ENCODE measurements around the gene SH3D19.

The SH3D19 gene

GRCh38 chr4:151105454-151106032 lies 219.9 kb downstream of the SH3D19 start:
- no peak overlapping the region for H3K4ac ChIP-seq (ENCODE audit: low read depth, low read length)
- no peak overlapping the region for H3K27ac ChIP-seq (ENCODE audit: low read depth, low read length)
- no peak overlapping the region for H3K4me2 ChIP-seq (ENCODE audit: low read length)
- H3K27me3 ChIP-seq (ENCODE audit: insufficient read depth, low read length) = no peaks in the 10 kb centered on the region
- peaks cover under 1% of the 10 kb centered on the region for H3K79me2 ChIP-seq (ENCODE audit: control insufficient read depth, insufficient read depth, low read length, poor library complexity)
- H2AK5ac ChIP-seq (ENCODE audit: low read length) = no peak overlapping the region
- H3K9me3 ChIP-seq (ENCODE audit: insufficient read depth, low read depth, low read length) = peaks cover 2% of the 10 kb centered on the region
- H2BK5ac ChIP-seq (ENCODE audit: low read depth, low read length, poor library complexity) = no peak overlapping the region
- no peak overlapping the region for H2BK12ac ChIP-seq (ENCODE audit: low read length)
- H4K91ac ChIP-seq (ENCODE audit: low read depth, low read length) = no peak overlapping the region
- peak overlapping the region; percentile 23 for H4K8ac ChIP-seq (ENCODE audit: low read depth, low read length)
- no peaks in the 10 kb centered on the region for H3K4me1 ChIP-seq (ENCODE audit: control insufficient read depth in 1 of 2, insufficient read depth in 2 of 2, low read length in 2 of 2)
- WGBS (ENCODE audit: extremely low coverage, insufficient coverage, insufficient read length) = no CpG with 5 or more reads among the region's 5 CpGs
- H3K18ac ChIP-seq (ENCODE audit: low read length) = no peak overlapping the region
- peak overlapping the region; percentile 51 for H4K12ac ChIP-seq (ENCODE audit: low read depth, low read length)
- H3K23ac ChIP-seq (ENCODE audit: low read length) = no peak overlapping the region
- peaks cover 28 to 43% of the 10 kb centered on the region in 2 experiments for H3K36me3 ChIP-seq (ENCODE audit: control insufficient read depth in 1 of 2, insufficient read depth in 2 of 2, low read length in 2 of 2)
- no peak overlapping the region for H2AFZ ChIP-seq (ENCODE audit: insufficient read depth, low read length, poor library complexity)
- H3K9ac ChIP-seq (ENCODE audit: low read length) = no peak overlapping the region
- no peak overlapping the region for H3K4me3 ChIP-seq (ENCODE audit: low read depth, low read length)
- H3K79me1 ChIP-seq (ENCODE audit: low read length) = no peaks in the 10 kb centered on the region
- no peak overlapping the region for H3K14ac ChIP-seq (ENCODE audit: low read length)
- no peak for DNase-seq
- no peak overlapping the region for H2BK120ac ChIP-seq (ENCODE audit: insufficient read depth, low read length, poor library complexity)

GRCh38 chr4:151104621-151105020 lies 220.8 kb downstream of the SH3D19 start:
- no peak overlapping the region for H3K4me2 ChIP-seq (ENCODE audit: low read length)
- H2BK120ac ChIP-seq (ENCODE audit: insufficient read depth, low read length, poor library complexity) = no peak overlapping the region
- H3K27ac ChIP-seq (ENCODE audit: low read depth, low read length) = no peak overlapping the region
- peaks cover 26 to 40% of the 10 kb centered on the region in 2 experiments for H3K36me3 ChIP-seq (ENCODE audit: control insufficient read depth in 1 of 2, insufficient read depth in 2 of 2, low read length in 2 of 2)
- H4K8ac ChIP-seq (ENCODE audit: low read depth, low read length) = no peak overlapping the region
- no peak overlapping the region for H4K91ac ChIP-seq (ENCODE audit: low read depth, low read length)
- H2AK5ac ChIP-seq (ENCODE audit: low read length) = no peak overlapping the region
- no CpG with 5 or more reads among the region's 1 CpG for WGBS (ENCODE audit: extremely low coverage, insufficient coverage, insufficient read length)
- no peak overlapping the region for H2BK5ac ChIP-seq (ENCODE audit: low read depth, low read length, poor library complexity)
- no peaks in the 10 kb centered on the region for H3K27me3 ChIP-seq (ENCODE audit: insufficient read depth, low read length)
- no peaks in the 10 kb centered on the region for H3K4me1 ChIP-seq (ENCODE audit: control insufficient read depth in 1 of 2, insufficient read depth in 2 of 2, low read length in 2 of 2)
- no peak overlapping the region for H3K4me3 ChIP-seq (ENCODE audit: low read depth, low read length)
- no peak overlapping the region for H3K18ac ChIP-seq (ENCODE audit: low read length)
- H3K79me2 ChIP-seq (ENCODE audit: control insufficient read depth, insufficient read depth, low read length, poor library complexity) = peaks cover 7% of the 10 kb centered on the region
- no peak overlapping the region for H3K4ac ChIP-seq (ENCODE audit: low read depth, low read length)
- H3K9ac ChIP-seq (ENCODE audit: low read length) = no peak overlapping the region
- no peak overlapping the region for H4K12ac ChIP-seq (ENCODE audit: low read depth, low read length)
- H3K14ac ChIP-seq (ENCODE audit: low read length) = no peak overlapping the region
- H3K23ac ChIP-seq (ENCODE audit: low read length) = no peak overlapping the region
- DNase-seq = no peak
- no peak overlapping the region for H2AFZ ChIP-seq (ENCODE audit: insufficient read depth, low read length, poor library complexity)
- no peak overlapping the region for H2BK12ac ChIP-seq (ENCODE audit: low read length)
- H3K79me1 ChIP-seq (ENCODE audit: low read length) = peaks cover 5% of the 10 kb centered on the region
- no peaks in the 10 kb centered on the region for H3K9me3 ChIP-seq (ENCODE audit: insufficient read depth, low read depth, low read length)

- no peak overlapping the region for H2AFZ ChIP-seq (ENCODE audit: insufficient read depth, low read length, poor library complexity)
- no peak overlapping the region for H3K18ac ChIP-seq (ENCODE audit: low read length)
- no peaks in the 10 kb centered on the region for H3K4me1 ChIP-seq (ENCODE audit: control insufficient read depth in 1 of 2, insufficient read depth in 2 of 2, low read length in 2 of 2)
- H3K36me3 ChIP-seq (ENCODE audit: control insufficient read depth in 1 of 2, insufficient read depth in 2 of 2, low read length in 2 of 2) = peaks cover 22 to 40% of the 10 kb centered on the region in 2 experiments
- H3K14ac ChIP-seq (ENCODE audit: low read length) = no peak overlapping the region
- H2BK12ac ChIP-seq (ENCODE audit: low read length) = no peak overlapping the region
- H3K23ac ChIP-seq (ENCODE audit: low read length) = no peak overlapping the region
- H3K9ac ChIP-seq (ENCODE audit: low read length) = no peak overlapping the region
- no peak overlapping the region for H3K4me2 ChIP-seq (ENCODE audit: low read length)
- H3K4me3 ChIP-seq (ENCODE audit: low read depth, low read length) = no peak overlapping the region
- H4K91ac ChIP-seq (ENCODE audit: low read depth, low read length) = no peak overlapping the region
- H2AK5ac ChIP-seq (ENCODE audit: low read length) = no peak overlapping the region
- H3K27ac ChIP-seq (ENCODE audit: low read depth, low read length) = no peak overlapping the region
- peaks cover 9% of the 10 kb centered on the region for H3K79me1 ChIP-seq (ENCODE audit: low read length)
- H3K79me2 ChIP-seq (ENCODE audit: control insufficient read depth, insufficient read depth, low read length, poor library complexity) = peaks cover 8% of the 10 kb centered on the region
- no peak overlapping the region for H4K12ac ChIP-seq (ENCODE audit: low read depth, low read length)
- no peak overlapping the region for H2BK5ac ChIP-seq (ENCODE audit: low read depth, low read length, poor library complexity)
- no peak overlapping the region for H4K8ac ChIP-seq (ENCODE audit: low read depth, low read length)
- no peaks in the 10 kb centered on the region for H3K27me3 ChIP-seq (ENCODE audit: insufficient read depth, low read length)
- H3K9me3 ChIP-seq (ENCODE audit: insufficient read depth, low read depth, low read length) = no peaks in the 10 kb centered on the region
- H2BK120ac ChIP-seq (ENCODE audit: insufficient read depth, low read length, poor library complexity) = no peak overlapping the region
- DNase-seq = no peak
- H3K4ac ChIP-seq (ENCODE audit: low read depth, low read length) = no peak overlapping the region
- no CpG with 5 or more reads among the region's 2 CpGs for WGBS (ENCODE audit: extremely low coverage, insufficient coverage, insufficient read length)
Measured at GRCh38 chr4:151103758-151104157, 221.6 kb downstream of the SH3D19 start.

- Histone ChIP-seq H3K79me1 (ENCODE audit: low read length) (peaks cover 9% of the 10 kb centered on the region), H3K79me2 (ENCODE audit: control insufficient read depth, insufficient read depth, low read length, poor library complexity) (peaks cover 8% of the 10 kb centered on the region)
- WGBS (ENCODE audit: extremely low coverage, insufficient coverage, insufficient read length) = no CpG with 5 or more reads among the region's 3 CpGs
Measured at GRCh38 chr4:151100531-151100930, 224.9 kb downstream of the SH3D19 start.

More at GRCh38 chr4:151100531-151100930, 224.9 kb downstream of the SH3D19 start:
- H3K27ac ChIP-seq (ENCODE audit: low read depth, low read length) = no peak overlapping the region
- no peak overlapping the region for H2AFZ ChIP-seq (ENCODE audit: insufficient read depth, low read length, poor library complexity)
- H4K8ac ChIP-seq (ENCODE audit: low read depth, low read length) = no peak overlapping the region
- no peaks in the 10 kb centered on the region for H3K9me3 ChIP-seq (ENCODE audit: insufficient read depth, low read depth, low read length)
- peak overlapping the region; percentile 46 for H3K4me3 ChIP-seq (ENCODE audit: low read depth, low read length)
- no peak overlapping the region for H2AK5ac ChIP-seq (ENCODE audit: low read length)
- H3K4ac ChIP-seq (ENCODE audit: low read depth, low read length) = peak overlapping the region; percentile 96
- no peak overlapping the region for H2BK120ac ChIP-seq (ENCODE audit: insufficient read depth, low read length, poor library complexity)
- H3K9ac ChIP-seq (ENCODE audit: low read length) = peak overlapping the region; percentile 30
- H3K36me3 ChIP-seq (ENCODE audit: control insufficient read depth in 1 of 2, insufficient read depth in 2 of 2, low read length in 2 of 2) = peaks cover 12 to 25% of the 10 kb centered on the region in 2 experiments
- no peak overlapping the region for H4K12ac ChIP-seq (ENCODE audit: low read depth, low read length)
- H3K23ac ChIP-seq (ENCODE audit: low read length) = no peak overlapping the region
- no peak overlapping the region for H3K14ac ChIP-seq (ENCODE audit: low read length)
- H2BK12ac ChIP-seq (ENCODE audit: low read length) = no peak overlapping the region
- no peak for DNase-seq
- peak overlapping the region; percentile 76 for H3K4me2 ChIP-seq (ENCODE audit: low read length)
- no peaks in the 10 kb centered on the region for H3K4me1 ChIP-seq (ENCODE audit: control insufficient read depth in 1 of 2, insufficient read depth in 2 of 2, low read length in 2 of 2)
- H3K18ac ChIP-seq (ENCODE audit: low read length) = no peak overlapping the region
- H2BK5ac ChIP-seq (ENCODE audit: low read depth, low read length, poor library complexity) = no peak overlapping the region
- no peaks in the 10 kb centered on the region for H3K27me3 ChIP-seq (ENCODE audit: insufficient read depth, low read length)
- no peak overlapping the region for H4K91ac ChIP-seq (ENCODE audit: low read depth, low read length)

Data from trophoblast cell (in vitro differentiated cells and primary cell).